GM12892 (cell line): Measurements from ENCODE around the gene PCSK6.

Source experiments
- DNase-seq: peaks from one replicate; pipeline ENCODE4 v3.0.0; 2011; ENCODE audit not compliant: insufficient read length
- FAIRE-seq: peaks from 2 replicates; lab custom pipeline; 2011; peaks lifted over from hg19 to GRCh38; lab: Jason Lieb, UNC
- POLR2A ChIP-seq: IDR thresholded peaks from 2 replicates; pipeline ENCODE4 v1.6.1; 2011; ENCODE audit warnings: low read depth, low read length, control low read depth
- POLR2AphosphoS5 ChIP-seq: IDR thresholded peaks from 2 replicates; pipeline ENCODE4 v1.6.1; 2011; ENCODE audit warnings: low read depth, low read length, control low read depth
- TAF1 ChIP-seq: IDR thresholded peaks from 2 replicates; pipeline ENCODE4 v1.6.1; 2011; ENCODE audit warnings: low read depth, mild to moderate bottlenecking, control low read depth, low read length, borderline replicate concordance

Gene PCSK6

GRCh38 chr15:101322854-101323477, 166.5 kb downstream of the PCSK6 start:
- DNase-seq (no peak), FAIRE-seq (no peak)
- no peak for TF ChIP-seq TAF1
- TF ChIP-seq POLR2AphosphoS5, result no peak
- no peak for TF ChIP-seq POLR2A

- FAIRE-seq (no peak), DNase-seq (no peak)
- TF ChIP-seq TAF1 (no peak), POLR2AphosphoS5 (no peak), POLR2A (no peak)
Measured at GRCh38 chr15:101322016-101322695, 167.4 kb downstream of the PCSK6 start.

- no peak for FAIRE-seq
- DNase-seq, result no peak
- TF ChIP-seq POLR2A (no peak), POLR2AphosphoS5 (no peak), TAF1 (no peak)
Measured at GRCh38 chr15:101320501-101321052, 168.9 kb downstream of the PCSK6 start.

GRCh38 chr15:101318839-101319238, 170.7 kb downstream of the PCSK6 start:
- no peak for DNase-seq
- no peak for FAIRE-seq
- TF ChIP-seq POLR2AphosphoS5 (no peak), TAF1 (no peak), POLR2A (no peak)

GRCh38 chr15:101318147-101318819, 171.2 kb downstream of the PCSK6 start:
- TF ChIP-seq POLR2A, result no peak
- TF ChIP-seq POLR2AphosphoS5, result no peak
- no peak for TF ChIP-seq TAF1
- no peak for DNase-seq
- FAIRE-seq, result no peak

- TF ChIP-seq POLR2AphosphoS5, result no peak
- TF ChIP-seq POLR2A, result no peak
- no peak for TF ChIP-seq TAF1
- DNase-seq (no peak), FAIRE-seq (no peak)
Measured at GRCh38 chr15:101317336-101317872, 172.1 kb downstream of the PCSK6 start.

- FAIRE-seq, result no peak
- TF ChIP-seq TAF1, result no peak
- no peak for TF ChIP-seq POLR2AphosphoS5
- DNase-seq, result no peak
Measured at GRCh38 chr15:101316529-101316928, 173.0 kb downstream of the PCSK6 start.

GRCh38 chr15:101315736-101316135, 173.8 kb downstream of the PCSK6 start:
- DNase-seq (no peak), FAIRE-seq (no peak)
- TF ChIP-seq TAF1 (no peak), POLR2A (no peak), POLR2AphosphoS5 (no peak)

GRCh38 chr15:101314336-101315125, 175.0 kb downstream of the PCSK6 start:
- FAIRE-seq (no peak), DNase-seq (no peak)
- no peak for TF ChIP-seq TAF1

GRCh38 chr15:101313041-101313761, 176.3 kb downstream of the PCSK6 start:
- FAIRE-seq (no peak), DNase-seq (no peak)
- TF ChIP-seq POLR2AphosphoS5 (no peak), TAF1 (no peak), POLR2A (no peak)

- no peak for DNase-seq
- no peak for FAIRE-seq
- TF ChIP-seq POLR2AphosphoS5 (no peak), POLR2A (no peak), TAF1 (no peak)
Measured at GRCh38 chr15:101310508-101310907, 179.0 kb downstream of the PCSK6 start.
